Occipital lobe (tissue), 2 donors: ENCODE data around the gene RABAC1. TPM values are rescaled to one million over a fixed set of nuclear protein-coding genes. Genes with fewer than 3 reads are reported as not detected.
"Not testable (repeated sequence)": the region's sequence is repeated elsewhere in the genome, so short reads cannot be mapped to it uniquely, and the experiment has no call there.

Experiments
- DNase-seq: peaks from one replicate; lab custom pipeline; 2025; lab: John Stamatoyannopoulos, UW
- total RNA-seq: library from RNA; depleted of rRNA; stranded (reverse); fragments of >200 nt; gene quantifications from one replicate; pipeline ENCODE4 v1.2.3, GENCODE V29; 2014

Gene RABAC1
- 69.3 TPM for total RNA-seq

DNA sequence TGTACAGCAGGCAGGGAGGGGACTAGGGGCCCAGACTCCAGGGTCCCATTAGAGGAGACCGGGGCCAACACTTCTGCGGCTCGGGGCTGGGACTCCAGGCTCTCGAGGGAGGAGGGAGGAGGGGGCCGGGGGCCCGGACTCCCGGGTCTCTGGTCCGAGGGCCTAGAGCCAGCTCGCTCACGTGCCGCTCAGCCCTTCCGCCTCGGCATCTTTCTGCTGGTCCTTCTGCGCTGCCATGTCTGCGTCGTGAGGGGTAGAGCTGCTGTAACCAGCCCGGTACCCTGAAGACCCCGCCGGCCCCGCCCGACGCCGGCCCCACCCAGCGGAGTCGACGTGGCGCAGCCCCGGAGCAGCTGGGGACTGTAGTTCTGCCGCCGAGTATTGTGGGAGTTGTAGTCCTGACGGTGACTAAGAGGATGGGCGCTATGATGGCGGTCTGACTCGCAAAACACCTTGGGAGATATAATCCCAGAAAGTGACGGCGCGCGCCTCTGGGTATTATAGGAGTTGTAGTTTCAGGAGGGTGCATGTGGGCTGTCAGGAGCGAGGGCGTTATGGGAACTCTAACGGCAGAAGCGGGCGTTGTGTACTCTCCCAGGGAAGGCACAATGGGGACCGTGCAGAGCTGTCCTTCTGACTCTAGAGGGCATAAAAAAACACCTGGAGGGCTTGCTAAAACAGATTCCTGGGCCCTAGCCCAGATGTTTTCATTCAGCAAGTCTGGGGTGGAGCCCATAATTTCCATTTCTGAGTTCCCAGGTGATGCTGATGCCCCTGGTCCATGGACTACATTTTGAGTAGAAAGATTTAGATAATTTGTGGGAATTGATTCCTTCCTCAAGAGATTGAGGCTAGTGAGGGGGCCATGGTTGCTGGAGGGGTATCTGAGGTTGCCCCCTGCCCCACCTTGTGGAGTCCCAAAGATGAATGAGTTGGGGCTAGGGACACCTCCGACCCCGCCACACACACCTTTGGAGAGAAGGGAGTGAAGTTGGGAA is at the start of gene RABAC1:
RABAC1 (minus strand) TSS at position 266 of the 998 bp plus-strand sequence; CDS start at position 237, 29 bp downstream.
- peak; percentile 88 for DNase-seq

- DNase-seq = no peak
Observed at GRCh38 chr19:42006569-42006968, 47.4 kb upstream of the RABAC1 start.

GRCh38 chr19:42005504-42005903 is 46.4 kb upstream of the RABAC1 start:
- DNase-seq = no peak

GRCh38 chr19:42003506-42004294 is 44.6 kb upstream of the RABAC1 start:
- DNase-seq = no peak

GRCh38 chr19:41999878-42000208 is 40.7 kb upstream of the RABAC1 start:
- no peak for DNase-seq

DNA sequence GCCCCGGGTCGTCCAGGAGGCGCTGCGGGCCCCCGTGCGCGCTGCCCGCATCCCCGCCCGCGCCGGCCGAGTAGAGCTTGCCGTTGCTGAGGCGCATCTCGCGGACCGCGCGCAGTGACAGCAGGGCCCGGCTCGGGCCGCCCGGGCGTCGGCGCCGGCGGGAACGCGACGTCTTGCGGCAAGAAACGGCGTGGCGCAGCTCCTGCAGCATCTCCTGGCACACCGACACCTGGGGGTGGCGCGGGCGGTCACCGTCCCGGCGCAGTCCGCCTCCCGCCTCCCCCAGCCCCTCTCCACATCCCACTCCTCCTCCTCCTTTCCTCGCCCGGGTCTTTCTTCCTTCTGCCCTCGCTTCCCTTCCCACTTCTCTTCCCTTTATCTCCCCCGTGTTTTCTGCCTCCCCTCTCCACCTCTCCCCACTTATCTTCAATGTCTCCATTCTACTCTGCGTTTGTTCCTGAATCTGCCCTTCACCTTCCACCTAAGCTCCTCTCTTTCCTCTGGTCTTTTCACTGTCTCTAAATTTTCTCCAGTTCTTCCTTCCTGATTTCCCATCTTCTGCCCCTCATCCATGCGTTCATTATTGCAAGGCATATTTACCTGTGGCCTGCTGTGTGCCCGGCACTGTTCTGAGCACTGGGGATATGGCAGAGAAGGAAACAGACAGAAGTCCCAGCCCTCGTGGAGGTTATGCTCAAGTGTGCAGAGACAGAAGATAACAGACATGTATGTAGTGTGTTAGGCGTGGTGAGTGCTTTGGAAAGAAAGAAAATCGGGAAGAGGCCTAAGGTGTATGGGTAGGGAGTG is 40.2 kb upstream of the RABAC1 start:
- no peak for DNase-seq

DNA sequence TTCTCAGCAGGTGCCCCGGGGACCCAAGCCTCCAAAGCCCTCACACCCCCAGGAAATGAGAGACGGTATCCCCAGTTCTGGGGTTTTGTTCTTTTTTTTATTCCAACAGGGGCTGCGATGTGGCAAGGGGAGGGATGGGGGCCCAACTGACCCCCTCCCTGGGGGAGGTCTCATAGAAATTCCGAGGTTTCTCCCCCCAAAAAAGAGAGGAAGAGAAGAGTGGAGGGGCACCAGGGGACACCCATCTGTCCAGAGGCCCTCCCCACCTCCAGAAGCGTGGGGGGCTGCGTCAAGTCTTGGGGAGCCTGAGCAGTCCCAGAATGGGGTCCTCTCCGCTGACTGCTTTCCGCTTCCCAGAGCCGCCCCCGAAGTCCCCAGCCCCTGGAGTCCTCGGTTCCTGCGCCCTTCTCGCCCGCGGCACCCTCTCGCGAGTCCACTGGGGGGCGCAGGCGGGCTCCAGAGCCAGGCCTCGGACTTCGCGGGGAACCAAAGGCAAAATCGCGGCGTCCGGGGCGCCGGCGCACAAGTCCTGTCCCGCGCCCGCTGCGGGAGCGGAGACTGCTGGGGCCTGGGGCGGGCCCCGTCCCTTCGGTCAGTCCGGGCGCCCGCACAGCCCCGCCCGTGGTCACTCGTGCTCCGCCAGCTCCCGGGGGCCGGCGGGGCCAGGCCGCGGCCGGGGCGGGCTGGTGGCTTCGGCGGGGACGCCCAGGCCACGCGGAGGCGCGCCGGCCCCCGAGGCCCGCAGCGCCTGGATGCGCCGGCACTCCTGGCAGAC is 39.3 kb upstream of the RABAC1 start:
- peak; percentile 13 for DNase-seq

DNA sequence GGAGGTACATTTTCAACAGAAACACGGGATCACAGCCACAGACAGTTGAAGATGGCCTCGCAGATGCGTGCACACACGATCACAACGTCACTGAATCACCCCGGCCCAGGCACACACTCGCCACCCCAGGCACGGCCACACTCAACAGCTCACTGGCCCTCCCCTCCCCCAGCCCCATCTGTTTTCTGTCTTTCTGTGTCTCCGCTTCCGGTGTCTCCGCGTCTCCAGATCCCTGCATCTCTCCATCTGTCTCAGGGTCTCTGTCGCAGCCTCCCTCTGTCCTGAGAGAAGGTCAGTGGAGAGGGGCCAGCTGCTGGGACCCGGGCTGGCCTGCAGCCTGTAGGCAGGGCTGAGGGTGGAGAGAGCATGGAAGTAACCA is 38.7 kb upstream of the RABAC1 start:
- DNase-seq = peak; percentile 38

DNA sequence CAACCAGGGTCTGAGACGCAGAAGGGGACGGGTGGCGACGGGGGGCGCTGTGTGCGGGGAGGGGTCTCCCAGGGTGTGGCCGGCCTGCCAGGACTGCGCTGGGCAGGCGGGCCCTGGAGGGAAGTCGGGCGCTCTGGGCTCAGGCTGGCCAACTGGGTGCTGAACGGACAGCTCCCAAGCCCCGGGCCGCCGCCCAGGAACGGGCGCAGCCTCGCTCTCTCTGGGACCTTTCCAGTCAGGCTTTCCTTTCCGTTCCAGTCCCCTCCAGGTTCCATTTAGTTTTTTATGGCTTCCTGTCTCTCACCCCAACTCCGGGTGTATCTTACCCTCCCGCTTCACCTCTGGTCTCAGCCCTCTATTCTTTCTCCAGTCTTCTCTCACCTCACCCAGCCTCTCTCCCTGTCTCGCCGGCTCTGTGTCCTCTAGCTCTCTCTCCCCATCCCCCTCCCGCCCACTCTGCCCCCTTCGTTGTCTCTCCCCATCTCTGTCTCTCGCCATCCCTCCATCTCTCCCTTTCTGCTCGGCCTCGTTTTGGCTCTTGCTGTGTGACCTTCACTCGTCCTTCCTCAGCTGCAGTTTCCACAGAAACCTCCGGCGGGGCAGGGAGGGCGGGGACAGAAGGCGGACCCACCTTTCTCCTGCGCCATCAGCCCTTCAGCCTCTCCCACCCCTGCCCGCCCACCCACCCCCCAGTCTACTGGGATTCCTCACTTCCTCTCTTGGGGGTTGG is 38.2 kb upstream of the RABAC1 start:
- DNase-seq = peak; percentile 38

DNA sequence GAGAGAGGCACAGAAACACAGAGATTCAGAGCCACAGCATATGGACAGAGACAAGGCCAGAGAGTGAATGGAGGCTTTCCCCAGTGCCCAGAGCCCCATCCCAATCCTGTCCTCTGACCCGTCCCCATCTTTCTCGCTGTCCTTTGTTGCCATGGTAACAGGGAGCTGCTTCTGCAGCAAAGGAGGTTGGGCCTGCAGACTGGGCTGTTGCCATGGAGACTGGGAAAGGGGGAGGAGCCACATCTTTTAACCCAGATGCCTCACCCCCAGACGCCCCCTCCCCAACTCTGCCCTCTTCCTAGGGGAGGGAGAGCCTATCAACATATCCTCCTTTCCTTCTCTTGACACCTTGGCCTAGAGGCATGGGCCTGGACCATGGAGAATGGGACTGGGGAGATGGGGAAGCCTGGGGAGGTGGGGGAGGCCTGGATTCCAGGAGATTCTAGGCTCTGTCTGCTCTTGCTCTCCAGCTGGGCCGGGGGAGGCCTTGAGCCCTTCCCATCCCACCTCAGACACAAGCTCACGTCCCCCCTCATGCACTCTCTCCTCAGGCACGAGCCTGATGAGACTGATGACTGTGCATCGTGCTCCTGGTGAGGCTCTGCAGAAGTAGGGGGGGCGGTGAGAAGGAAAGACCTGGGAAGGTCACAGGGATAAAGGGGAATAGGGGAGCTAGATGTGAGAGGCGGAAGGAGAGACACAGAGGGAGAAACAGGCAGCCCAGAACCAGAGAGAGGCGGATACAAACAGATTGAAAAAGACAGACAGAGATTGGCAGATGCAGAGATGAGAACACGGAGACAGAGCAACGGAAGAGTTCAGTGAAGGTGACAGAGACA is 37.1 kb upstream of the RABAC1 start:
- DNase-seq = peak; percentile 31

- peak; percentile 26 for DNase-seq
Observed at GRCh38 chr19:41994994-41995958, 36.2 kb upstream of the RABAC1 start.

GRCh38 chr19:41994521-41994971 is 35.4 kb upstream of the RABAC1 start:
- DNase-seq = peak; percentile 49

DNA sequence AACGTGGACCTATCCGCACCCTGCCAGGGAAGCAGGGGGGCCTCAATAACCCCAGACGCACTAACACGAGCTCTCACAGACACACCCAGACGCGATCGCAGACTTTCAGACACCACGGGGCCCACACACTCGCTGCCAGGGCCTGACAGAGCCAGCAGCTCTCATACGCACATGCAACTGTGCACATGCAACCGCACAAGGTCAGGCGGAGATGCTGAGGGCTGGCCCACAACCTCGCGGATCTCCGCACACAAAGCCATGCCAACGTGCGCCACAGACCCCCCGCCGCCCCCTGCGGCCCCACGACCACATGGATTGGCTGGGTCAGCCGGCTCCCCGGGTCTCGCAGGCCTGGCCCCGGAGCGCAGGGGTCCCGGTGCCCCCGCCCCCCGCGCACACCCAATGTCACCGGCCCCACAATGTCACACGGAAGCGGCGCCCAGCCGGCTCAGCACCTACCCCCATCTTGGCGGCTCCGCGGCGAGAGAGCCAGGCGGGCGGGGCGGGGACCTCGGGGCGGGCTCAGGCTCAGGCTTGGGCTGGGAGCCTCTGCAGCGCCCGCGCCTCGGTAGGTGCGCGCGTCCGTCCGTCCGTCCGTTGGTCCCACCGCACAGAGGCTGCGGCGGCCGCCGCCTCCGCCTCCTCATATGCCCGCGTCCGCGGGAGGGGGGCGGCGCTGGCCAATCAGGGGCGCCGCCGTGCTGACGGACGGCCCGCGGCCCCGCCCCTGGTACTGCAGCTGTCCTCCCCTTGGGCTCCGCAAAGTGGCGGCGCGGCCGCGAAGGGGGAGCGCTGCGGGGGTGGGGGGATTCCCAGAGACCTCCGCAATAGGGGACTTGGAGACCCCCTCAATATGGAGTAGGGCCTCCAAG is 34.7 kb upstream of the RABAC1 start, which contains the start of gene ATP1A3:
ATP1A3 (minus strand) TSS at position 619 of the 872 bp plus-strand sequence; CDS start at position 465, 154 bp downstream.
- DNase-seq = peak; percentile 65

DNA sequence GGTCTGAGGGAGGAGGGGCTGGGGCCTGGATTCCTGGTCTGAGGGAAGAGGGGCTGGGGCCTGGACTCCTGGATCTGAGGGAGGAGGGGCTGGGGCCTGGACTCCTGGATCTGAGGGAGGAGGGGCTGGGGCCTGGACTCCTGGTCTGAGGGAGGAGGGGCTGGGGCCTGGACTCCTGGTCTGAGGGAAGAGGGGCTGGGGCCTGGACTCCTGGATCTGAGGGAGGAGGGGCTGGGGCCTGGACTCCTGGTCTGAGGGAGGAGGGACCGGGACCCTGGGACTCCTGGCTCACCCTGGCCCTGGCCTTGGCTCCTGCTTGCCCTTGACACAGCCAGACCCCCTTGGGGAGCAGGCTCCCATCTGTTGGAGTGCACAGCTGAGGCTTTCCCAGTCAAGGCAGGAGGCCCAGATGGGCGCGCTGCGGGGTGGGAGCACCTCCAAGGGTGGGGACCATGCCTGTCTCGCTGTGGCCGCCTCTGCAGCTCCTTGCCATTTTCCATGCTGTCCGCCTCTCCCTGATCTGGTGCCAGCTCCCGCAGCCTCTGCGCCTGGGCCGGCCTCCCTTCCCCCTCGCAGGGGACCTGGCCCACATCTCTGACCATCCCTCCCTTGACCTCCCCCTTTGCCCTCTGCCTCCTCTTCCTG is 32.9 kb upstream of the RABAC1 start:
- DNase-seq = not testable (repeated sequence)

- DNase-seq = no peak
Observed at GRCh38 chr19:41991025-41991424, 31.9 kb upstream of the RABAC1 start.

DNA sequence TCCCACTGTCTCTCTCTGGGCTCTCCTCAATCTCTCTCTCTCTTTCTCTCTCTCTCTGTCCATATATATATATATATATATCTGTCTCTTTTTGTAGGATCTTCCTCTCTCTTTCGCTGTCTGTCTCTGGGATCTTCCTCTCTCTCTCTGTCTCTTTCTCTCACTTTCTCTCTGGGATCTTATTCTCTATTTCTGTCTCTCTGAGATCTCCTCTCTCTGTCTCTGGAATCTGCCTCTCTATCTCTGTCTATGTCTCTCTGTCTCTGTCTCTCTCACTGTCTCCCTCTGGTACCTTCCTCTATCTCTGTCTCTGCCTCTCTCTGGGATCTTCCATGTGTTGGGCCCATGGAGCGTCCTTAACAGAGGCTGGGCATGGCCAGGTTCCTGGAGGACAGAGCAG is 31.5 kb upstream of the RABAC1 start:
- DNase-seq = no peak
